ENCODE data around the gene LDB2.
"Not testable (repeated sequence)": the region's sequence is repeated elsewhere in the genome, so short reads cannot be mapped to it uniquely, and the experiment has no call there.

LDB2 gene

DNA sequence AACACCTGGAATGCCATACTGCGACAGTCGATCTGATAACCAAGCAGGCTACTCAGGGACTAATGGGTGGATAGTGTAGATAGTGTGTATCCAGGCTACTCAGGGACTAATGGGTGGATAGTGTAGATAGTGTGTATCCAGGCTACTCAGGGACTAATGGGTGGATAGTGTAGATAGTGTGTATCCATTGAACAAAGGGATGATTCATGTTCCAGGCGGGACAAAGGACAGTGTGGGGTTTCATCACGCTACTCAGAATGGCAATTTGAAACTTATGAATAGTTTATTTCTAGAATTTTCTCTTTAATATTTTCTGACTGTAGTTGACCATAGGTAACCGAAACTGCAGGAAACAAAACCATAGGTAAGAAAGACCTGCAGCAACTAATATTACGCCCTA is 374.9 kb downstream of the LDB2 start:
- not testable (repeated sequence) for DNase-seq

DNA sequence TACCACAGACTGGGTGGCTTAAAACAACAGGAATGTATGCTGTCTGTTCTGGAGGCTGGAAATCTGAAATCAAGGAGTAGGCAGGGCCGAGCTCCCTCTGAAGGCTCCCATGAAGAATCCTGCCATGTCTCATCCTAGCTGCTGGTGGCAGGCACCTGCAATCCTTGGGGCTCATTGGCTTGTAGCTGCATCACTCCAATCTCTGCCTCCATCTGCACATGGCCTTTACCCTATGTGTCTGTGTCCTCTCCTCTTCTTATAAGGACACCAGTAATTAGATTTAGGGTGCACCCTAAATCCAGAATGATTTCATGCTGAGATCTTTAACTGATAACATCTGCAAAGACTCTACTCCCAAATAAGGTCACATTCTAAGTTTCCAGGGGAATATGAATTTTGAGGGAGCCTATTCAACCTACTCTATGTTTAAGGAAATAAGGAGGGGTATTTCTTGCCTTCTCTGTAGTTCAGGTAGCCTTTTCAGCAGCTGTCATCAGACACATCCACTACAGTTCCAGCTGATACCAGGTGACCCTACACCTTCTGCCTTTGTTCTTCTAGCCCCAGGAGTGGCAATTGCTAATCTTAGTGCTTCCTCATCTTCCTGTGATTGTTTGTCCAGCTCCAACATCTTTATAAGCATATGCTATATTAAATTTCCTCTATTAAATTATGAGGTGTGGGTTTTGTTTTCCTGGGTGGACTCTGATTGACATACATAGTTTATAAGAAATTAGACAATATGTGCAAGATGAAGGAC is 377.1 kb downstream of the LDB2 start:
- DNase-seq: no peak

DNA sequence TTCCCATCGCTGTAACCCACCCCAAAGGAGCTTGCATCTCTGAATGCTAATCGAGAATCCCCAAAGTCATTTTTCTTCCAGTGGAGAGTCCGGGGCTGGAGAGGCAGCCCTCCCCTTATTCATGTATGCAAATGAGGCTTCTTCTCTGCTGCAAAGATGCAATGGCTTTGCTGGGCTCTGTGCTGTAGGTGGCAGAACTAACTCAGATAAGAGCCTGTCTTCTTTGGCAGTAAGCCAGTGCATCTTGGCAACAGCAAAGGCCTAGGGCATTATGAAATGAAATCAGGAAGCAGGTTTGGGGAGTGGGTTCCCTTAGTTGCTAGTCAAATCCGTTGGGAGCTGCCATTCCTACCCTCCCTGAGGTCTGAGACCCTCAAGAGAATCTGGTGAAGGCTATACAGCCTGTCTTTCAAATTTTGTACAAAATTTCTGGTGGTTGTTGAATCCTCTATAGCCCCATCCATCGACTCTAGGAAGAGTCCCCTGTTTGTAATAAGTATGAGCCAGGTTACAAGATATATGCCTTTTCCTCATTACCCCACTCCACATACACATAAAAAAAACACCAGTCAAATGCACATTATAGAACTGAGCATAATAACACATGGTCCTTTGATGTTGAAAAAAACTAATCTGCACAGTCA is 381.5 kb downstream of the LDB2 start:
- peak; percentile 8 for DNase-seq

DNA sequence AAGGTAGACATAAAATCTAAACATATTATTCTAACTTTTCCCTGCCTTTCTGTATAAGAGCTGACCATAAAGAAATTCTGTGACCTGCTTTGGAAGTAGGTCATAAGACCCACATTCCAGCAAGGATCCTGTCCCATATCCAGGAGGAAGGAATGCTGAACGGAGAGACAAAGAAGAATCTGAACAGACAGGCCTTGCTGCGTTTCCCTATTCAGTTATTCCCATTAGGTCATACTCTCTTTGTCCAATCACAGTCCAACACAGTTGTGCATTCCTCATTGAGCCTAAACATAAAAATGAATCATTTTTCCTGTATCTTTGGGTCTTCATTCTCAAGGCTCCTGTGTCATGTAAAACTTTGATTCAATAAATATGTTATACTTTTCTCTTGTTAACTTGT is 384.6 kb downstream of the LDB2 start:
- no peak for DNase-seq

DNA sequence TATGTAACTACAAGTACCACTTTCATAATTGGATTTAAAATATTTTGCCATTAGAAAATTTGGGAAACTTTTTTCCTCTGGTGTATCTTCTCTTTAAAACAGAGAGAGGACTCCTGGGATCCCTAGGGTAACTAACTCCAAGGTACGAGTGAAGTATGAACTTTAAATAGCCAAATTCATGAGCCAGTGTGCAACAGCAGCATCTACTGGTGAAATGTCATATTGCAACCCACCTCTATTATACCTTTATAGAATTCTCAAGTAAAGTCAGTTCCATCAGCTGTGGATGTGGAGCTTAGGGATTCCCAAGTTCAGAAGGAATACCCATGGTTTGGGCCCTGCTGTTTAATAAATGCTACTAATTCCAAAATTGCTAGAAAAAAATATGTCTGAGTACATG is 389.5 kb downstream of the LDB2 start:
- DNase-seq: no peak

DNA sequence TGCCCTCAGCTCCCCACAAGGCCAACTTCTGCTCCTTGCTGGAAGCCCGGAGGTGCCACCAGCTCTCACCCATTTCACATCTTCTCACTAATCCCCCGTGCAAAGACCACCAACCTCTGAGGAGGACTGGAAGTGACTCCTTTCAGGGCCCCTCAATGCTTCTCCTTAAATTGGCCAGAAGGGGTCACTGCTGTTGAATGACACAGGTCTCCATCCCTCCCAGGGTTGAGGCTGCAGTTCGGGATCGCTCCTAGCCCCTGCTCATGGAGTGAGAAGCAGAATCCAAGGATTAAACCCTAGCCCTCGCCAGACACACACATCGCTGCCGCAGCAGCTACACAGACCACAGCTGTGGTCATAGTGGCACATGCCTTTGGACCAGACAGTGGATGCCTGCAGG is 392.7 kb downstream of the LDB2 start:
- no peak for DNase-seq

DNA sequence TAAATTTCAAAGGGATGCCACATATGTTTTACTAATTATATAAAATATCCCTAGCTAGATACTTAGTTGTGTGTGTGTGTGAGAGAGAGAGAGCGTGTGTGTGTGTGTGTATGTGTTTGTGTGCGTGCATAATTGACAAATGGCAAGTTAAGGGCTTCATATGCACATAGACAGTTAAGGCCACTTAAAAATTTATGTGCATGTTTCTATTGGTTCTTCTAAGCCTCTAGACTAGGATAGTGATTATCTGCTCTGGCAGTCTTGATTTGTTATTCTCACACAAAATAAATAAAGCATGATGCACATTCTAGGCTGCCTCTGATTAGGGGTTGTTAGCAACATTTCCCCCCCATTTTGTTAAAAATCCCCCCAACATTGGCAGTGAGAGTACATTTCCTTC is 393.2 kb downstream of the LDB2 start:
- DNase-seq: no peak

DNA sequence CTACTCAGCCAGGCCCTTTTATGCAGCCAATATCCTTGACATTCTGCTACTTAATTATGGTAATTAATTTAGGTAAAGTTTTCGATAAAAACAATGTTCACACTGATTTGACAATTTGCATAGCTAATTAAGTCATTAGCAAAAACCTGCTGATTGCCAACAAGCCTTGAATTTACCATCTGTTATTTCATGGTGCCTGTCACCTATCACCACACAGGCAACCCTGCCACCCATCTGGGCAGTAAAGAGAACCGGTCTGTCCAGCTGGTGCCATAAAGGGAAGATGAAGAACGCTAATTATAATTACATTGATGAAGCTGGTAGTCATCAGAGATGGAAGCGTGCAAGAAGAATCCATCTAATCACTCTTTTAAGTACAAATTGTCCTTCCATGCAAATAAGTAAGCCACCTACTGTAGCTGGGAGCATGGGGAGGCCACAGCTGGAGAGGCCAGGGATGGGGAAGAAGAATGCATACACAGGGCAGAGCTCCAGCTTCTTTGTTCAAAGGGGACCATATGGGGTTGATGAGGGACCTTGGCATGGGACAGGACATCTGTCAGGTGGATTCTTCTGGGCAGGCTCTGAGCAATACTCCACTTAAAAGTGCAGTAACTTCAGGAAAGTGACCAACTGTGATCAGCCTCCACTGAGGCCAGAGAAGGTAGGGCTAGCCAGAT is 394.9 kb downstream of the LDB2 start:
- DNase-seq: no peak

DNA sequence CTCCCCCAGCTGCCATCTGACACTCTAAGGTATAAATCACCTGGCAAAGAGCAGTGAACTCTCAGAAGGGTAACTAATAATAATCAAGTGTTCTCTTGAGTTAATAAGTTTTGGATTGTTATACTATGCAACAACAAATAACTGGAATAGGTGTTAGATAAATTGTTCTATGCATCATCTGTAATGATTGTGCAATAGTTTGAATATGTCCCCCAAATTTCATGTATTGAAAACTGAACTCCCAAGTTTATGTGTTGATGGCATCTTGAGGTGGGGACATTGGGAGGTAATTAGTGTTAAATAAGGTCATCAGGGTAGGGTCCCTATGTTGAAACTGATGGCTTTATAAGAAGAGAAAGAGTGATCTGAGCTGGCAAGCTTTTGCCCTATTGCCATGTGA is 399.5 kb downstream of the LDB2 start:
- DNase-seq: no peak

DNA sequence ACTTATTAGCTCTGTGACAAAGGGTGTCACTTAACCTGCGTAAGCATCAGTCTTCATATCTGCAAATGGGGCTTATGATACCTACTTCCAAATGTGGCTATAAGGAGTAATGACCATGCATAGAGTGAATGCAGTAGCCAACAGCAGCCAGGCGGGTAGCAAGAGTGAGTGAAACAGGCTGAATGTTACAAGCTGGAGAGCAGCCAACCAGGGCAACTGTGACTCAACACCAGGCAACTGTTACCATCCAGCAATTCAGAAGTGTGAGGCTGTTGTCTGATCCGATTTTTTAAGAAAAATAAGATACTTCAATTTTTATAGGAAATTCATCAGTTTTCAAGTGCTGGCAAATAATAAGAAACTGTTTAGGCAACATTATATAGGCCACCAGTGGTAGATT is 401.9 kb downstream of the LDB2 start:
- no peak for DNase-seq

DNA sequence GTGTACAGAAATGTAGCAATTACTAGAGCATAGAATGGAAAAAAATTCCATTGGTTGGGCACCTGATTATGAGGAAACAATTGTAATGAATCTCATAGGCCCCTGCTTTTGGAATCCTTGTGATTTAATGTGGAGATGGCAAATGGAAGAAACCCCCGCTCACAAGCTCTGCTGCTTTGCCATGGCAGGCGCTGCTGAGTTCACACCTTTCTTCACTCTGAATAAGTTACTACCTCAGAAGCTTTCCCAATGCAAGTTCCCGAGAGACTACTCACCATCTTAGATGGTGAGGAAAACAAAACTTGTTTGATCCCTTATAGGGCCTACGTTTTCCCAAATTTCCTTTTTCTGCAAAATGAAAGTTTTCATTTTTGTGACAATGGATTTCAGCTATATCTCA is 405.6 kb downstream of the LDB2 start:
- DNase-seq: no peak

DNA sequence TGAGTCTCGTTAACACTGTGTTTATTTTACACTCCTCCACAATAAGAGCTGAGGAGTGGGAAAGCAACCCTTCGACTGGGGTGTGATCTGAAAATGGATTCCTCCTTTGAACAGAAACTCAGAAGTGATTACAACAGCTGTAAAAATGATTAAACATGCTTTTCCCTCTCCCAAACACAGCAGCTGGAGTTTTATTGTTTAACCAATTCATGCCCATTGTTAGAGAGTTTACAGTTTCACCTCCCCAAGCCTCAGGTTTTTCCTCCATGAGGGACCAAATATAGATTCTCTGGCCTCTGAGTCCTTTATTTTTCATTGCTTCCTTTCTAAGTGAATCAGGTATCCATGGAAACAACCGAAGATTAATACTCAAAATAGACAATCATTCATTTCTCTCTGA is 409.2 kb downstream of the LDB2 start:
- DNase-seq: no peak

DNA sequence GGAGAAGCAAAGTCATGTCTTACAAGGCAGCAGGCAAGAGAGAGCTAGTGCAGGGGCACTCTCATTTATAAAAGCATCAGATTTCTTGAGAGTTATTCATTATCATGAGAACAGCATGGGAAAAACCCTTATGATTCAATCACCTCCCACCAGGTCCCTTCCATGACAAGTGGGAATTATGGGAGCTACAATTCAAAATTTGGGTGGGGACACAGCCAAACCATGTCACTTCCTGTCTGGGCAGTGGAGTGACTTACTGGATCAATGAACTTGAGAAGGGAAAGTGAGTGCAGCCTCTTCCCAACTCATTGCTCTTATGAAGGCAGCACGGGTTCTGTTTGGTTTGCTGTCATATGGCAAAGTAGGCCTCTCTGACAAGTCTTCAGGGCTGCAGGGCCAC is 410.4 kb downstream of the LDB2 start:
- DNase-seq: no peak

DNA sequence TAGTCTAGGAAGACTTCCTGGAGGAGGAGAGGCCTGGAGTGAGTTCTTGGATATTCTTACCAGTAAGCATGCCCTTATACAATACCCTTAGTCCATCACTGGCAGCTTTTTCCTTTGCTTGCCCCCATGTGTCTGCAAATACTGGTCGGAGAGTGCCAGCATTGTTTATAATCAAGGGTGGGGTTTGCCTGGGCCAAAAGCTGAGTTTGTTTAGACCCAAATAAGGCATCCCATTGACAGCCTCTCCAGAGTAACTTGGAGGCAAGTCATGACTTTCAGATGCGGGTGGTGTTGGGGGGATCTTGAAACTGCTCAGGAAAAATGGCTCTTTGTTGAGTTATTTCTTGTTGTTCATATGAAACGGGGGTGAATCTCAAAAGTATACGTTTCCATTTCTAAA is 413.7 kb downstream of the LDB2 start:
- DNase-seq: no peak

DNA sequence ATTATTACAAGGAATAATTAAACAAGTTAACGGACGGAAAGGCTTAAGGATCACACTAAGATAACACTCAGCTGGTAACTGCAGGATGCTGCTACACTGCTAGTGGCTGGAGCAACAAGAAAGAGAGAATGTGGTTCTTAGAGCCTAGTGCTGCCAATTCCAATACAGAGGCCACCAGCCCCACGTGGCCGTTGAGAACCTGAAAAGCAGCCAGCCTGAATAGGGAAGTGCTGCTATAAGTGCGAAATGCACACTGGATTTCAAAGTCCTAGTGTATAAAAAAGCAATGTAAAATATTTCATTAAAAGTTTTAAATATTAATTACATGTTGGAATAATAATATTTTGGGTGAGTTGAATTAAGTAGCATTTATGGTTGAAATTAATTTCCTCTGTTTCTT is 414.9 kb downstream of the LDB2 start:
- DNase-seq: no peak

DNA sequence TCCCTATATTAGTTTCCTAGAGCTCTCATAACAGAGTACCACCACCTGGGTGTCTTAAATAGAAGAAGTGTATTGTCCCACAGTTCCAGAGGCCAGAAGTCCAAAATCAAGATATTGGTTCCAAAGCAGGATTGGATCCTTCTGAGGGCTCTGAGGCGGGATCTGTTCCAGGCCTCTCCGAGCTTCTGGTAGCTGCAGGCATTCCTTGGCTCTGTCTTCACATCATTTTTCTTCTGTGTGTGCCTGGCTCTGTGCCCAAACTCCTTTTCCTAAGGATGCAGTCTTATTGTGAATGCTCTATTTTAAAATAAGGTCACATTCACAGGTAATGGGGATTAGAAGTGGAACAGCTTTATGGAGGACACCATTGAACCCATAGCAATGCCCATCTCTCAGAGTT is 418.4 kb downstream of the LDB2 start:
- DNase-seq: no peak

DNA sequence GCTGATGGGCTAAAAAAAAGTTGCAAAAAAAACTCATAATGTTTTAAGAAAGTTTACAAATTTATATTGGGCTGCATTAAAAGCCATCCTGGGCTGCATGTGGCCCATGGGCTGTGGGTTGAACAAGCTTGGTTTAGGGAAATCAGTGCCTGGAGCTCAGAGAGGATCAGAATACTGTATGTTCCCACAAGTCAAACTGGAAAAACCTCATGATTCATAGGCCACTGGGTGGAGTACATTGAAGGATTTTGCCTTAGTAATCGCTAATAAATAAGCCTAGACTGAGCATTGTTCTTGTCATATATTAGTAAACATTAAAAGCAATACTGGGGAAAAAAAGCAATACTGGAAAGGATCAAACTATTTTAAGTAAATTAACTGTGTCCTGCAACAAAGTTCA is 425.9 kb downstream of the LDB2 start:
- DNase-seq: no peak

DNA sequence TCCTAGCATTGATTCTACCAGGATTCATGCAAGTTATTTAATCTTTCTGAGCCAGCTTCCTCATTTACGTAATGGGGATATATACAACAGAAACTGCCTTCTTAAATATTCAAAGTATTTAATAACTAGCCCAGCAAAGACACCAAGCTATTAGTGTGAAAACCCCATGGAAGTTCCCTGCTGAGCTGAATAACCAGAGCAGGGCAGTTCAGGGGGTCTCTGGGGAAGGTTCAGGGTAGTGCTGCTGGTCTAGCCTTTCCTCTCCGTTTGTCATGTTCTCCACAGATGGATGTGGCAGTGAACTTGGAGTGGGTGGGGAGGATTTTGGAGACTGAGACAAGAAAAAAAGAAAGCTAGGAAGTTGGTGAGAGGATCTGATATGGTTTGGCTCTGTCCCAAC is 431.4 kb downstream of the LDB2 start:
- no peak for DNase-seq

DNA sequence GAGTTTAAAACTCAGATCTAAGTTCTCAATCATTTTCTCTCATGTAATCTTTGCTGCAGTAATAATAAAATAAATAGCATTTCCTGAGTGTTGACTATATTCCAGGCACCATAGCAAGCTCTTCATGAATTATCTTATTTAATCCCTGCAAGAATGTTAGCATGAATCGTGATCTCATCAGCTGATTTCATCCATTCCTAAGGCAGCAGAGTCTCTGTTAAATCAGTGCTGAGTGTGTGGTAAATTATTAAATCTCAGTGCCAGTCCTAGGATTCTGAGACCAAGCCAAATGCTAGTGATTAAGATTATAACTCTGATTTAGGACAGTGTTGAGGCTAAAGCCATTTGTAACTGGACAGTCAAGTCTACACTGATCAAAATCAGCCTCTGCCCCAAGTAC is 431.9 kb downstream of the LDB2 start:
- no peak for DNase-seq

DNA sequence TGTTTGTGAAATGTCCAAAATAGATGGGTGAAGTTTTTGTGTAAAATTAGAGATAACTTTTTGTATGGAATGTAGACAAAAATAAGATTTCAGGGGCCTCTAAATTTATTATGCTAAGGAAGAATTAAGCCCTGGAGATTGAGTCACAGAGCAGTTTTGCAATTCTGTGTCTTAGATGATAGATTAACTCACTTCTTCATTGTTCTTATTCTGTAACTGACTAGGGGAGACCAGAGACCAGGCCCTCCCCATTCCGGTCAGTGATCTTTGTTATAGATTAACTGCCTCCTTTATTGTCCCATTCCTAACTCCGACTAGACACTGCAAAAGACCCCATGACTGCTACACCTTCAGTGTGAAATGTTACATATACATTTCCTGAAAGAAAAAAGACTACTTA is 433.8 kb downstream of the LDB2 start:
- no peak for DNase-seq

DNA sequence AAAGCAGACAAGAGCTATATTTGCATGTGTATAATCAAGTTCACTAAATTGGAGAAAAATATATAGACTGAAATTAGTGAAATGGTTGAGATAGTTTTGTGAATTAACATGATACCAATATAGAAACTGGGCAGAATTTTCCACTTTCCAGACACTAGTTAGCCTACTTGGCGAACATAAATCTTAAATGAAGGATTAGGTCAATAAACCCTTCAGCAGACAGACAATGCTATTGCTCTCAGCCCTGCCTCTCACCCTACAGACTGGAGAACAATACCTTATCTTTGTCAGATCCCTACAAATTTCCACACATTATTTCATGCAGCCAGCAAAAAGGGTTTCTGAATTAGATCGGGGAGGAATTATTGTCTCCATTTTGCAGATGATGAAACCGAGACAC is 435.8 kb downstream of the LDB2 start:
- DNase-seq: no peak

DNA sequence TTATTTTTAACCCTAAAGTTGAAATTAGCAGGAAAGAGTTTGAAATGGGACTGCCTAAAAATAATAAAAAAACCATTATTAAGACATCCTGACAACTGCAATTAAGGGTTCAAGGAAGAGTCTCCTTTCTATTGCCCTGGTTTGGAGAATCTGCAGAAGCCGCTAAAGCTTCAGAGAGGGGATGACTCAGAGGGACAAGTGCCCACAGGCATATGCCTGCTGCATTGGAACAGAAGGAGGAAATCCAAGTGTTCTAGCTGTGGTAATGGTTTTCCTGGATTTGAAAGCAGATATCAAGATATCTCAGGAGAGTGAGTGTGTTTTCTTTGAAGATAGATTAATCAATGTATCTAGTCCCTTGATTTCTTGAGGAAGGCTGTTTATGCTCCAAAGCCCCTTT is 437.1 kb downstream of the LDB2 start:
- no peak for DNase-seq

DNA sequence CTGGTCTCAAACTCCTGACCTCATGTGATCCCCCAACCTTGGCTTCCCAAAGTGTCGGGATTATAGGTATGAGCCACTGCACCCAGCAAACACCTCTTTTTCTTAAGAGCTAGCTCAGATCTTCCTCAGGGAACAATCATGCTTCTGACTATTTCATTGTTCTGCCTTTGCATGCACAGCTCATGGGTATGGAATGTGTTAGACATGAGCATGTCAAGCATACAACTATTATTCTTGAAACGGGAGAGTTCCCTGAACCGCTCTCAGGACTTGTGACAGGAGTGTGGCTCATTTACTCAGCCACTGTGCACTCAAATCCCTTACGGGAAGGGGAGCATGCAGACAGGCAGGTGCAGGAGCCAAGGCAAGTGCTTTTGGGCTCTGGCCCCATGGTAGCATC is 440.5 kb downstream of the LDB2 start:
- DNase-seq: no peak

All from NCI-H1092 (cell line).